HG03571 (cell line): Measurements from ENCODE around the gene ERC2.

ENCODE experiments used
- ATAC-seq: cut with Tn5 transposase; IDR thresholded peaks from one replicate; pipeline ENCODE4 v1.9.1; 2021; ENCODE audit not compliant: unreplicated experiment

Gene ERC2

DNA sequence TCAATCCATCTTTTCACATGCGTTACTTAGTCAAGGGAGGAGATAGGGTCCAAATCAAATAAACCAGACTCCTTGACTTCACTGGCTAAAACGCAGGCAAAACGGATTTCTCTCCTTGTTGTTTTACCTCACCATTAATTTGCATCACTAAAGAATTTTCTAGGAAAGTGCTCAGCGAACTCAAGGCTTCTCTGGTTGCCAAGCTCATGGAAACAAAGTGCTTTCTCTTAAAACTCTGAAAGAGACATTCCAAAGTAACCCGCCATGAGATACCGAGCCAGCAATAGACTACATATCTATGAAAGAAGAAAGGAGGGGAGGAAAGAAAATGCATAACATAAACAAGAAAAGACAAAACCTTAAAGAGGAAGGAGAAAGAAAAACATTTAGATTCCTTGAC is 769.4 kb downstream of the ERC2 start:
- no peak for ATAC-seq

DNA sequence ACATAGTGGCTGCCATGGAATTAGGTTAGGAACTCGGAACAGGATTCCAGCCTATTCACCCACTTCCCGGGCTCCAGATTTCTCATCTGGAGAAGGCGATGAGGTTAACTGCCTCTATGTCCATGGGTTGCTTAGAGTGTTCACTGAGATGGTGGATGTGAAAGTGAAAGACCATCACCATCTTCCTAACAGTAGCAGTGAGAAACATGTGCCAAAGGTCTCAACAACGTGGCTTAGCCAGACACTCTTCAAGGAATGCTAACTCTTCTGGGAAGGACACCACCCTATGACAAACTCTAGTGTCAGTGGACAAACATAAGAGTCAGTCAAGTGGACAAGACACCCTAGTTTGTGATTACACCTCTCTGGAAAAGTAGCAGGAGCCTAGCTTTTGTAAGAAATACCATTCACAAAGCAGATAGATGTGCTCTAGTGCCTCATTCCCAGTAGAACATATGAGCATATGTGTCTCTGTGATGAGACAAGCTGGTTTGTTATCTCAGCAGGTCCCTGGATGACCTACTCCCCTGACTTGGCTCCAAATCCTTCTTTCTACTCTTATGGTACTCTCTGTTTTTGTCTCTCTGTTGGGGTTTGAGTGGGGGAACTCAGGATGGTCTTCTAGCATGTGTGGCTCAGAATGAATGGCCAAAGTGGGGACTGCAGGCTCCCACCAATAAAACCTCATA is 770.9 kb downstream of the ERC2 start:
- ATAC-seq: no peak

DNA sequence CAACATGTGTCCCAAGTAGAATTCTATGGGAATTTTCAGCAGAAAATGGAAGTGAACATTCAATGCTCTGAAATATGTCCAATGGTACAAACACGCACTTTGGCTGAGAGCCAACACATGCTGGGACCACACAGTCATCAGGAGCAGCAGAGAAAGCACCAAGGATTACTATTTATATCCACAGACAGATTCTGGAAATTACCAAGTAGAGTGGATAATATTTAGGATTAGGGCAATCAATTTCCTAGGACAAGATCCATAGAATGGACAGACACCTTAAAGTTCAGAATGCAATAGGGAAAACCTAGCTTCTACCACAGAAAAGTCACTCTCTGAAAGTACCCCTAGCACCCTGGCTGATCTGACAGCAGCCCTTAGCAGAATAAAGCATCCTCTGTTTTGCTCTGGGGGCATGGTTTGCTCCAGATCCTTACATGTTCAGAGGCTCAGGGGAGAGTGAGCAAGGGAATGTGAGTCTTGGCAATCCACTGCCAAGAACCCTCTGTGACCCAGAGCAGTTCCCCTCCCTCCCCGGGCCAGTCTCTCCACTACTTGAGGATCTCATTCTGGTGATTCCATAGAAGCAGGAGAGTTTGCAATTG is 775.2 kb downstream of the ERC2 start:
- ATAC-seq: no peak

DNA sequence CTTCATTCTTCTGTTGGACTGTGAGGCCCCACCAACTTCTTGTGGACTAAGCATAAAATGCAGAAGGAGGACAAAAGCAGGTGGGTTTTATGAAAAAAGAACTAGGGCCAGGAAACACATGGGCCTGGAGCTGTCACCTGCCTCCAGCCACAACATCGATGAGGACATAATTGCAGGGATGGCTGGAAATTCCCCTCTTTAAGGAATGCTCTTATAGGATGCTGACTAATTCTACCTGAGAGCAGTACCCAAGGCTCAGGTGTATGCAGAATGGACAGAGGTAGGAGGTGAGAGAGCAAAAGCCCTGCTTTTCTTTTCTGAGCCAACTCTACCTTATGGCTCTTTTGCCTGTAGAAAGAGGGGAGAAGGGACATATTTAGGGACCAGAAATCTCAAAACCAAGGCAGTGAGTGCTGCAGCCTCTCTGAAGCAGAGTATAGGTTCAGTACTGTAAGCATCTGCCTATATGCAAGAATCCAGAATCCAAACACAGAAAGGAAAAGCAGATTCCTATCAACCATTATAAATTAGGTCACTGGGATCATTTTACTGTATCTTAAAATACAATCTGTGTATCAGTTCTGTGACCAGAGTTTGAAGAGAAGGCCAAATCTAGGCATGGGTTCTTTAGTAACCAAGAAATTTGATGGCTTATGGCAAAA is 775.8 kb downstream of the ERC2 start:
- no peak for ATAC-seq

DNA sequence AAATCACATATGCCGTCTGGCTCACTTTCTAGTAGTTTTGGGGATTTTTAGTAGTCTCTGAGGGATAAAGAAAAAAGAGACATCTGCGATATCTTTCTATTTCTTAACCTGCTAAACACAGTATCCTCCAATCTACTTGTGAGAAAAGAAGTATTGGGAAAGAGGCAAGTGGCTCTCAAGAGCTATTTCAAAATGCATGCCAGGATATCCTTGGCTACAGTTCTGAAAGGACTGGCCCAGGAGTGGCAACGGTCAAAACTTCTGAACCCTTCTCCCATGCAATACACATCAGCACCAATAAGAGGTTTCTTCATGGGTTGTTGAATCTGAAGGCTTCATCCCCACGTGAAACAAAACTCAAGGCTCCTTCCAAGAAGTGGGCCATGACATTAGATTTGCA is 777.1 kb downstream of the ERC2 start:
- no peak for ATAC-seq

DNA sequence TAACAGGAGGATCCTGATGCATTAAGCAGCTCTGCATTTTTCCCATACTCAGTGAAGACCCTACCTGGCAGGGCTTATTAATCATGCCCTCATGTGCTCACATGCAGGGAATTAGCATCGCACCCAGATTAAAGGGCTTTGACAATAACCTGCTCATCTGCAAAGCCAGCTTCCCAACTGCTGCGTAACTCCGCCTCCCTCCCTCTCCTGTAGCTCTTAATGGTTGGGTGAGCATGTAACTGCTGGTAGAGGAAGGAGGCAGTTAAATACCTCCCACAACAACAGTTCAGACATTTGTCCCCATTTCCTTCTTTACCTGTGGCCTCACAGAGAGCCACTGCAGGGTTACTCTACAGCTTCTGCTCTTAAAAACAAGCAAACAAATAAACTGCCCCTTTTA is 777.5 kb downstream of the ERC2 start:
- ATAC-seq: no peak

DNA sequence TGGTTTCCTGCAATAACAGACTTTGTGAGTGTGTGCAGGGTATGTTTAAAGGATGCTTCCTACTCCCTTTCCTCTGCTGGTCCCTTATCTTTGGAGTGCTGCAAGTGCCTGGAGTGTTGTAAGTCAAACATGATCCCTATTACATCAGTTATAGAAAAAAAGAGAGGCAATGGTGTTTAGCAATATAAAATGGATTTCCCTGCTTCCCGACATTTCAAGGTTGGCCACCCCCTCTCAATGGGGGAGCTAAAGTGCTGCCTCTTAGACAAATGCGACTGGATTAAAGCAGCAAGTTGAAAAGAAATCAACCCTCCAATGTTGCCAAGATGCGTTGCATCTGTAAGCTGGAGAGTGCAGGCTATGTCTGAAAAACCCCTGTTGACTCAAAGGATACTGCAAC is 778.1 kb downstream of the ERC2 start:
- no peak for ATAC-seq

DNA sequence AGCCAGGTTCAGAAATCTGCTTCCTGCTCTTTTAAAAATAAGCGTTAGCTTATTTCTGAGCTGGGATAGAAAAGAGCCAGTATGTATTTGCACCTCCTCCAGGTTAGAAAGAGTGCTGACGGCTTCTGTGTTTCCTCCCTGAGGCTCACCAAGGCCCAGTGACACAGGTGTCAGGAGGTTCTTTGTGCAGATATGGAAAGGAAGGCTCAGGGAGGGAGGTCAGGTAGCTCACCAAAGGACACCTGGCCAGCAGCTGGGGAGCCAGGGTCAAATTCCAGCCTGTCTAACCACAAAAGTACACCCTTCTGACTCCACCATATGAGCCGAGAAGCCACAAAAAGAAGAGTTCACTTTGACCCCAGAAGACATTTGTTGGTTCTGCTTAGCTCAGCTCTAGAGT is 780.1 kb downstream of the ERC2 start:
- no peak for ATAC-seq

DNA sequence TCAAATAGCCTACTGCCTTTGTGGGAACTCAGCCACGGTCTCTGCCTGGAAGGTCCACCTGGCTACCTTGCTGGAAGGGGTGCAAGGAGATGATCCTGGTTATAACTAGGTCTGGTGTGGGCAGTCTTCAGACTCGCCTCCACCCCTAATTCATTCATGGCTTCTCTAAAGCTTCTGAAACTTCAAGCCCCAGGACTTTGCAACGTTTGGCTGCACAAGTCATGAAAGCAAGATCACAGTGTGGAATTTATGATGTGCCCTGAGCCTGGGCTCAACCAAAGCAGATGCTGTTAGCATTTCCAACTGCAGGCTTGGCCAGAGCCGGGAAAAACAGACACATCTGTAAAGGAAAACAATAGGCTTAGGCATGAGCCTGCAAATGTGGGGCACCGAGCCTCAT is 780.7 kb downstream of the ERC2 start:
- ATAC-seq: no peak

DNA sequence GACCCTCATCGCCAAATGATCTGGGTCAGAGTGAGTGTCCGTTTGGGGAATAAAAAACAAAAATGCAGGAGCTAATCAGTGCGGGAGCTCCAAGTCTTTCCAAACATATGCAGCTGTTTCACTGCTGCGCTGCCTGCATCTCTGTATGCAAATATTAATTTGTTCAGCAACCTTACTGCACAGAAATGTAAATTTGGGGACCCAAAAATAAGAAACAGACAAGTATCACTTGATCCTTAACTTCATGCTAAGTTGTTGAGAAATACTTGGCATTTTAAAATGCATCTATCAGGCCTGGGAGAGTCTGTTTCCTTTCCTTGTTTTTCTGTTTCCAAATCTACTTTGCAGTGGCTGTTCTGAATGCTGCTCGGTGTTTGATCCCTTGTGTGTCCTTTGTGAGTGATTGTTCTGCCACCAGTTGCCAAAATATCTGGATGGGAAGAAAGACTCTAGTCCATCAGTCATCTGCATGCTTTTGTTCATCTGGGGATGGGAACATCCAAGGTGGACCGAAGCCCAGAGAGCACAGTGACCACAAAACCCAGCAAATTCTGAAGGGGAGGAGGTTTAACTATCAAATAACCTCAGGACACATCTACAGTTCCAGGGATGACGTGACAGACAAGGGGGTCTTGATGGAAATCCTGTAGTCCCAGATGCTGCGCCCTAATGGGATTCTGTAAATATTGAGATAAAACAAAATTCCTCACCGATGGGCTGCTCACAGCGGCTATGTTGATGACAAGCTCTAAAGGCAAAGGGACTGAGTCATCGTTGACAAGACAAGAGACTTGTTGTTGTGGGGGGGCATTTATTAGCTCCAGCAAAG is 781.6 kb downstream of the ERC2 start:
- ATAC-seq: no peak

DNA sequence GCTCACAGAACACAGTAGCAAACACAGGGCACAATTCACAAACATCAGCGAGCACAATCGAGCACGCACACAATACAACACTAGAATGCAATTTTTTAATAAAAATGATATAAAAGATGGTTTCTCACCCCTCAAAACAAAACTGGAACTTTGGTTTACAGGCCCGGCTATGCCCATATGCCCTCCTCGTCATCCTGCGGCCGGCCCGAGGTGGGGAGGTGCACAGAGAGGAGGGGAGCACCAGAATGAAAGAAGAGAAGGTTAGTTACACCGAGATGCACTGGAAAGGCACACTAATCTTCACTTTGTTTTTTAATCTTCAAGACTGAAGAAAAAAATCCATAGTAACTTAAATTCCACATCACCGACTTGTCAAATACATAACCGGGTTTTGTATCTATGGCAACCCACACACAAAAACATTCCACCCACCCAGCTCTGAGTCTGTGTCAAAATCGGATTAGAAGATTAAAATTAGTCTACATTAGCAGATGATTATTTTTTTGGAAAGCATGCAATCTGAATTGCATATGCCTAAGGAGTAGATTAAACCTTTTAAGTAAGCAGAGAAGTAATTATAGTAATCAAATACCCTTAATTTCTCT is 784.5 kb downstream of the ERC2 start:
- no peak for ATAC-seq

DNA sequence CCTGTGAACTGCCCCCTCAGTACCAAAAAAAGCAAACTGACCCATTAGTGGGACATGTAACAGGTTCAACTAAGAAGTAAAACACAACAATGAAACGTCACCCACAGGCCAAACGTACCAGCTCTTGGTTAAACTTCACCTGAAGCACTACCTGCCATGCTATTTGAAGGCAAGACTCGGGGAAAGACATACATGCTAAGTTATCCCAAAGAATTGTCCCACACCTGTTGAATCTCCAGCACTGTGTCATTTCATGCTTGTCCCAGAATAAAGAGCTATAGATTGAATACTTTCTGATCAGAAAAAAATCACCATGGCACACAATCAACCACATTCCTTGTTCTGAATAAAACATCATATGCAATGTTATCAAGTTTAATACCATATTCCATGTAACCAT is 785.8 kb downstream of the ERC2 start:
- ATAC-seq: no peak

DNA sequence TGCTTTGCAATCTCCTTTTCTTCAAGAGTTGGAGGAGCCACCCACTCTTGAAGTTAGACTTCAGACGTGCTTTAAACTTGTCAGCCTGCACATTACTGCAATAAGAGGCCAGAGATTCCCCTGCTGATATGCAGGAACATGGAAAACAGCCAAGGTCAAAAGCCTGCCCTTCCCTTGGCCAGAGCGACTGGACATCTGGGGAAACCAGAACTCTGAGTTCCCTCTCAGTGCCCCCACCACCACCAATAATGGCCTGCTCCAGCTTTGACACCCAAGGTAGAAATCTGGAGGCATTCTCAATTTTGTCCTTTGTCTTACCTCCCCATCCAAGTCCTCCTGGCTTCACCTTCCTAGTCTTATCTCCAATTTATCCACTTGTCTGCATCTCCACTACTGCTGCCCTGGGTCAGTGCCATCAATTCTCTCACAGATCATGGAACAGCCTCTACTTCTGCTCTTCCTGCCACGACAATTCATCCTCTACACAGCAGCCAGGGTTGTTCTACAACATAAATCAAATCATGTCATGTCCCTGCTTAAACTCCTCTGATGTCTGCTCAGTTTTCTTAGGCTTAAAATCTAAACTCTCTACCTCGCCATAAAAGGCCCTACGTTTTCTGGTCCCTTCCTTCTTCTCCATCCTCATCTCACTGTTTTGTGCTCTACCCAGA is 789.6 kb downstream of the ERC2 start:
- no peak for ATAC-seq

DNA sequence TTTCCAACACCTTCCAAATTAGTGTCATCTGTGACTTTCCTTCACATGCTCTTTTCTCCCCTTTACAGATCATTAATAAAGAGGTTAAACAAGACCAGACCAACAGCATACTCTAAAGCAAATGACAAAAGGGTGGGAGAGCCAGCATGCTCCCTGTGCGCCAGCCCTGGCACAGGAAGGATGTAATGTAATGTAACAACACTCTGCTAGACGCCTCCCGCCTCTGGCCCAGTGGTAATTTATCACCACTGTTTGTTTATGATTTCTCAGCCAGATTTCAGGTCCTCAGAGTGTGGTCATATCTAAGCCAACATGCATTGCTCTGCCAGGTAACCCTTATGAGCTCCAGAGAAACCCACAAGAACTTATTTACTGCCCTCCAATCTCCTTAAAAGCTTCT is 791.6 kb downstream of the ERC2 start:
- no peak for ATAC-seq

DNA sequence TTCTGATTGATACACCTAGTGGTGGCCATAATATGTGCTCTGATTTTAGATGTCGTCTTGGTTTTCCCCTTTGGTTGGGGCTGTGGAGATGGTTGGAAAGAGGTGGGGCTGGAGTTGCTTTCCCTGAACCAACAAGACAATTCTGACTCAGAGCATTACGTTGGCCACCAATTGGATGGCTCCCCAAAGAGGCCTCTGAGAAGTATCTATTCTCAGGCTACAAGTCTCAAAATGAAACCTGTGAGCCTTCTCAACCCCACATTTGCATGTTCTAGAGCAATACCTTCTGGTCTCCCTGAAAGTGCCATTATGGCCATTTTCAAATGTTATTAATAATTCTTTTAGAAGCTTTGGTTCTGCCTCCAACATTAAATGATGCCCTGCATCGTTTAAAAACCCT is 792.8 kb downstream of the ERC2 start:
- peak; percentile 99 for ATAC-seq

DNA sequence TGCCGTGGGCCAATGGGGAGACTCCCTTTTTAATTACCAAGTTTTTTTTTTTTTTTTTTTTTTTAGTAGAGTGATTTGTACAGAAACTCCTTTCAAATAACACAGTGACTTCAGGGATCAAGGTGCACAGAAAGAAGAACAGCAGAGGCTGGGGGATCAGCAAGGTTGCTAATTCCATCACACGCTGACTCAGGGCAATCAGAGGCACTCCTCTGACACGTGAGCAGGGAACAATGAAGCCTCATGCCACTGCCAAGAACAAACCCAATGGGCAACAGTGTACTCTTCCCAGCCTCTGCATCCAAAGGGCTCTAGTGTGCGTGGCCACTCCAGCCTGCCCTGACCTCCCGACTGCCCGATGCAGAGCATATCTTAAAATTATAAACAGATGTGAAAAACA is 794.5 kb downstream of the ERC2 start:
- ATAC-seq: no peak

DNA sequence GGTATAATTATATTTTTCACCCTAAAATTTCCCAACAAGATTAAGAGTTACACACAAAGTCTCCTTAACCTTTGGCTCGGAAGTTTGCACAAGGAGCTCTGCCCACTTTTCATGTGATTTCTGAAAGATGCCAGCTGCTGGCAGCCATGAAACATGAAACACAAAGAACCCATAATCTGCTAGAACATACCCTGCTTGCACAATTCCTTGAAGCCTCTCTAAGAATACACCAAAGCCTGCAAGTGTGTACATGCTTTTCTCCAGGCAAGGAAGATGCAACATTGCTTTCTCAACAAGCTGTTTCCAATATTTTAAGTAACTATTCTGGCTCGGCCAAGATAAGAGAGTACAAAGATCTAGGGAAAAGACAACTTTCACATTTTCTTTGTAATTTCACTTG is 799.1 kb downstream of the ERC2 start:
- no peak for ATAC-seq

DNA sequence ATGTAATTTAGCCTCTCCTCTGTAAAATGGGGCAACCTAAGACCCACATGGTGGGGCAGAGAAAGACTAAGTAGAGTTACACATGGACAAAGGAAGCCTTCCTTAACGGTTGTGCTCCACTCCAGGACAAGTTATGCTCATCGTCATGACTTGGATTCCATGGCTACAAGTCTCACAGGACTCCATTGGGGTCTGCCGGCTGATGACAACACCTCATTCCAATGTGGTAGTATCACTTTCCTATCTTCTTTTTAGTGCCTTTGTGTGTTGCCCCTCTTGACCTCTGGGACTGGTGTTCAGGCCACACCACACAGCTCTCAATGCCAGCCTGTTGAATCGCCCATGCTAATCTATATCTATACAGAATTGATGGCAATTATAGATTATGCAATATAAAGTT is 799.9 kb downstream of the ERC2 start:
- ATAC-seq: no peak

DNA sequence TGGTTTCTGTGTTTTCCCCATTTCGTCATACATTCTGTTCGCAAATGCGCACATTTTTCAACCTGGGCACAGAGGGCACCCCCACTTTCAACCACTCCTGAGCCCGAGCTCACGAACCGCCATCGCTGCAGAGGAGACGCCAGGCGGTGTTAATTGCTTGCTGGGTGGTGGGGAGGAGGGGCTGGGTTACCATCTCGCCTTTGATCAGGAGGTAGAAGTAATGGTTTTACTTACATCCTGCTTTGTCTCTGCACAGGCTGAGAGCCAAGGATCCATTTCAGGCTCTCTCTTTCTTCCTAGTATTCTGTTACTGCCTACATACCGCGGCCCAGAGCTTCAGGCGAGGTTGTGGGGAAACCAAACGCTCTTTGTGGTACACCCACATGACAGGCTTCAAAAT is 803.9 kb downstream of the ERC2 start:
- ATAC-seq: no peak

DNA sequence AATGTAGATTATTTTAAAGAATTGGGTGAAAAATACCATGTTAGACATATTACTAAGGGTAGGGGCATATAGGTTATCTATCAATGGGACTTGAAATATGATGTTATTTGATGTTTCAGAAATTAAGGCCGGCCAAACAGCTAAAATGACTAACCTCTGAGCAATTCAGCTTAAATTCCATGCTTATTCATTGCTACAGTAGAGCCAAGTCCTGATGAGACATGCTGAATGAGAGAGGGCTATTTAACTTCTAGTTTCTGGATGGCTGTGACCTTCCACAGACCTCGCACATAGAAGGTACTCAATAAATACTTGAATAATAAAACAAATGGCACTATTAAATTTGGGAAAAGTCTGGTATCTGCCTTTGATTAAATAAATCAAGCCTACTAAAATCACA is 805.6 kb downstream of the ERC2 start:
- no peak for ATAC-seq

DNA sequence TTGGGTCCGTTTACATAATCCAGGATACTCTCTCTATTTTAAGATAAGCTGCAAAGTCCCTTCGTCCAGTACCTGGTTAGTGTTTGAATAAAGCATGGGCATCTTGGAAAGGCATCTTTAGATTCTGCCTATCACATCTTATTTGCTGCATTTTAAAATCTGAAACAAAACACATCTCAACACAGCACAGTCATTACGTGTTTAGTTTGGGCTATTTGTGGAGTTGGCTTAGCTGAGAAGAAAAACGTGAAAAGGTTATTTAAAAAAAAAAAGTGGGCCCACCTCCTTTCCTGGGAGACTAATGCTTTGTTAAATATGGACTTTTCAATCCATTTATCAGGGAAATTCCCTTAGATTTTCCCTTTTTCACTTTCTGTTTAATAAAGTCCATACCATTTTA is 806.7 kb downstream of the ERC2 start:
- ATAC-seq: no peak
